Loucy (cell line): ENCODE measurements around the gene MYCL.

Experiments
- H2AFZ ChIP-seq: fragments of 200-600 bp; sonication (generic); 2 replicates; pipeline ENCODE4 v1.6.0; 2016; ENCODE audit warnings: antibody characterized with exemption, mild to moderate bottlenecking, low read length, moderate library complexity
- H3F3A ChIP-seq: fragments of 200-600 bp; 2 replicates; pipeline ENCODE4 v1.6.0; 2016; ENCODE audit warnings: antibody characterized with exemption, low read depth, mild to moderate bottlenecking
- H3K27me3 ChIP-seq: fragments of 200-600 bp; sonication (generic); 2 replicates; pipeline ENCODE4 v1.6.1; 2014; ENCODE audit warnings: low read length, mild to moderate bottlenecking; ENCODE audit not compliant: insufficient read depth, poor library complexity, severe bottlenecking
- H3K36me3 ChIP-seq: fragments of 200-600 bp; sonication (generic); 2 replicates; pipeline ENCODE4 v1.6.1; 2016; ENCODE audit warnings: low read length; ENCODE audit not compliant: insufficient read depth
- H3K4me1 ChIP-seq: fragments of 200-600 bp; sonication (generic); 2 replicates; pipeline ENCODE4 v1.5.1; 2014; ENCODE audit warnings: low read length, mild to moderate bottlenecking; ENCODE audit not compliant: insufficient read depth, poor library complexity, severe bottlenecking
- H3K4me2 ChIP-seq: fragments of 200-600 bp; sonication (generic); 2 replicates; pipeline ENCODE4 v1.6.0; 2014; ENCODE audit warnings: antibody characterized with exemption, low read length, low read depth, mild to moderate bottlenecking; ENCODE audit not compliant: poor library complexity, severe bottlenecking
- H3K4me3 ChIP-seq: fragments of 200-600 bp; sonication (generic); 2 replicates; pipeline ENCODE4 v1.5.1; 2014; ENCODE audit warnings: low read length, mild to moderate bottlenecking, mixed read lengths; ENCODE audit not compliant: poor library complexity, severe bottlenecking
- H3K79me2 ChIP-seq: fragments of 200-600 bp; sonication (generic); 2 replicates; pipeline ENCODE4 v1.6.1; 2014; ENCODE audit warnings: low read length; ENCODE audit not compliant: insufficient read depth
- H3K9ac ChIP-seq: fragments of 200-600 bp; sonication (generic); 2 replicates; pipeline ENCODE4 v1.6.0; 2014; ENCODE audit warnings: mild to moderate bottlenecking, low read depth, low read length, moderate library complexity; ENCODE audit not compliant: poor library complexity, severe bottlenecking
- H3K9me2 ChIP-seq: fragments of 200-600 bp; sonication (generic); replicated peaks from 2 replicates; pipeline ENCODE4 v1.6.1; 2016; ENCODE audit warnings: low read depth, low read length, mixed read lengths
- H3K9me3 ChIP-seq: fragments of 200-600 bp; sonication (generic); 2 replicates; pipeline ENCODE4 v1.6.1; 2014; ENCODE audit warnings: mild to moderate bottlenecking, antibody characterized with exemption, low read length, low read depth; ENCODE audit not compliant: insufficient read depth
- H4K20me1 ChIP-seq: fragments of 200-600 bp; sonication (generic); 2 replicates; pipeline ENCODE4 v1.6.0; 2014; ENCODE audit warnings: antibody characterized with exemption, low read length, mild to moderate bottlenecking; ENCODE audit not compliant: insufficient read depth, poor library complexity, severe bottlenecking
- EZH2phosphoT487 ChIP-seq: fragments of 200-600 bp; IDR thresholded peaks from 2 replicates; pipeline ENCODE4 v1.6.1; 2018; ENCODE audit warnings: antibody characterized with exemption, mild to moderate bottlenecking, moderate library complexity, borderline replicate concordance
- TF ChIP-seq, protein P1 (sequence below): fragments of 200-600 bp; sonication (generic); conservative IDR thresholded peaks from 2 replicates; pipeline ENCODE4 v1.5.1; 2014; ENCODE audit warnings: mild to moderate bottlenecking, antibody characterized with exemption, low read length

Gene MYCL

DNA sequence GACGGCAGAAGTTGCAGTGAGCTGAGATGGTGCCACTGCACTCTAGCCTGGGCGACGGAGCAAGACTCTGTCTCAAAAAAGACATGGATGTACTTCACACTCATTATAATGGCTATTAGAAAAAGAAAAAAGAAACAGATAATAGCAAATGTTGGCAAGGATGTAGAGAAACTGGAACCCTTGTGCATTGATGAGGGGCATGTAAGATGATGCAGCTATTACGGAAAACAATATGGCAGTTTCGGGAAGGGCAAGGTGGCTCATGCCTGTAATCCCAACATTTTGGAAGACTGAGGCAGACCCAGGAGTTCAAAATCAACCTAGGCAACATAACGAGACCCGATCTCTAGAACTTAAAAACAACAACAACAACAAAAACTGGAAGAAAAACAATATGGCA, 40.7 kb downstream of the MYCL start:
- Histone ChIP-seq H3F3A (no peaks in the 10 kb centered on the region), H3K4me3 (no peak overlapping the region), H3K9ac (no peak overlapping the region), H4K20me1 (peaks cover 13% of the 10 kb centered on the region), H3K36me3 (peaks cover 26% of the 10 kb centered on the region; the same call in 1 of the 2 replicates), H3K4me1 (peaks cover 11% of the 10 kb centered on the region), H3K27me3 (no peaks in the 10 kb centered on the region), H3K4me2 (no peak overlapping the region), H3K9me2 (no peaks in the 10 kb centered on the region), H3K79me2 (peaks cover 82% of the 10 kb centered on the region), H2AFZ (no peak overlapping the region), H3K9me3 (no peaks in the 10 kb centered on the region)
- no peak for TF ChIP-seq EZH2phosphoT487
- TF ChIP-seq, protein P1, sequence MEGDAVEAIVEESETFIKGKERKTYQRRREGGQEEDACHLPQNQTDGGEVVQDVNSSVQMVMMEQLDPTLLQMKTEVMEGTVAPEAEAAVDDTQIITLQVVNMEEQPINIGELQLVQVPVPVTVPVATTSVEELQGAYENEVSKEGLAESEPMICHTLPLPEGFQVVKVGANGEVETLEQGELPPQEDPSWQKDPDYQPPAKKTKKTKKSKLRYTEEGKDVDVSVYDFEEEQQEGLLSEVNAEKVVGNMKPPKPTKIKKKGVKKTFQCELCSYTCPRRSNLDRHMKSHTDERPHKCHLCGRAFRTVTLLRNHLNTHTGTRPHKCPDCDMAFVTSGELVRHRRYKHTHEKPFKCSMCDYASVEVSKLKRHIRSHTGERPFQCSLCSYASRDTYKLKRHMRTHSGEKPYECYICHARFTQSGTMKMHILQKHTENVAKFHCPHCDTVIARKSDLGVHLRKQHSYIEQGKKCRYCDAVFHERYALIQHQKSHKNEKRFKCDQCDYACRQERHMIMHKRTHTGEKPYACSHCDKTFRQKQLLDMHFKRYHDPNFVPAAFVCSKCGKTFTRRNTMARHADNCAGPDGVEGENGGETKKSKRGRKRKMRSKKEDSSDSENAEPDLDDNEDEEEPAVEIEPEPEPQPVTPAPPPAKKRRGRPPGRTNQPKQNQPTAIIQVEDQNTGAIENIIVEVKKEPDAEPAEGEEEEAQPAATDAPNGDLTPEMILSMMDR = no peak

DNA sequence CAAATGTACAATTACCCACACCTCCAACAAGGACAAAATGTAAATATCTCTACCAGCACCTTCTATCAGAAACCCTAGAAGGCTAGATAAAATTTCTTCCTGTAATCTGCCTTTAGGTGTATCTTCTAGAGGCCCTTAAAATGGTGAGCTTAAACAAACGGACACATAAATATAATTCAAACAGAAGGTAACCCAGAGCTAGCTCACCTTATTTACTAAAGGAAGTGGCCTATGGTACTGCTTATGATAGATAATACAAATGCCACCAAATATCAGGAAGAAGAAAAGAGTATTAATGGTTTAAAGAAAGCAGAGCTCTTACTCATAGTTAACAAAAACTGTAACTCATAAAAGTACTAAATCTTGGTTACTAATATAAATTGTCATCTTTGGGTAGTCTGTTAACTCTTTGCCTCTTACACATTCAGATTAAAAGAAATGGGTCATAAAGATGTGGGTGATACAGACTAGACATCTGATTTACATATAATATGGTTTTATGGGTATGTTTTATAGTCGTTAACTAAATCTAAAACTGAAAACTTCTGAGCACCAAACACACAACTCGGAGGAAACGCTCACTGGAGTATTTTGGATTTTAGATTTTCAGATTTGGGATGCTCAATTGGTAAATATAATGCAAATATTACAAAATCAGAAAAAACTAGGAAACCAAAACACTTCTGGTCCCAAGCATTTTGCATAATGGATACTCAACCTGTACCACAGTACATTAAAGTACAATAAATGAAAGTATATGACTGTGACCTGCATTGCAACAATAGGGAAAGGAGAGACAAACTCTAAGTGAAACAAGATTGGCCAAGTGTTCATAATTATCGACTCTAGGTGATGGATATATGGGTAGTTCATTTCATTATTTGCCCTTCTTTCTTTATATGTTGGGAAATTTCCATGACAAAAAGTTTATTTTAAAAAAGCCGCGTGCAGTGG, 41.6 kb downstream of the MYCL start:
- H2AFZ ChIP-seq = no peak overlapping the region
- no peak for TF ChIP-seq EZH2phosphoT487
- TF ChIP-seq, protein P1 = no peak
- H3F3A ChIP-seq = no peaks in the 10 kb centered on the region
- H3K27me3 ChIP-seq = no peaks in the 10 kb centered on the region
- no peak overlapping the region for H3K4me2 ChIP-seq
- H4K20me1 ChIP-seq = peaks cover 13% of the 10 kb centered on the region
- no peaks in the 10 kb centered on the region for H3K9me3 ChIP-seq
- H3K36me3 ChIP-seq = peaks cover 33% of the 10 kb centered on the region; the same call in 1 of the 2 replicates
- H3K4me1 ChIP-seq = peaks cover 11% of the 10 kb centered on the region
- H3K79me2 ChIP-seq = peaks cover 74% of the 10 kb centered on the region
- H3K9me2 ChIP-seq = no peaks in the 10 kb centered on the region
- no peak overlapping the region for H3K4me3 ChIP-seq
- H3K9ac ChIP-seq = no peak overlapping the region

DNA sequence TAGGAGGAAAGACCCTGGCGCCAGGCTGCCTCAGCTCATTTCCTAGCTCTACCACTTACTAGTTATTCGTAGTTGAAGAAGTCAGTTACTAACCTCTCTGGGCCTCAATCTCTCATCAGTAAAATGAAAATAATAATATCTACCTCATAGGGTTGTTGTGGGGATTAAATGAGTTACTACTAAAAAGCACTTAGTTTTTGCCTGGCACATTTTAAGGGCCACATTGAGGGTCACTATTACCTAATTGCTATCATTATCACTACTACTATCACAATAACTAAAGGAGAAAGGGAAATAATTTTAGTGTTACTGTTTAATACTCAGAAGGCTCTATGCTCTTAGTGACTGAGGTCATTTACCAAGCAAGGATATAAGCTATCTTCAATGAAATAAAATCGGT, 43.4 kb downstream of the MYCL start:
- TF ChIP-seq, protein P1 = no peak
- no peak for TF ChIP-seq EZH2phosphoT487
- no peak overlapping the region for H3K4me3 ChIP-seq
- peaks cover 62% of the 10 kb centered on the region for H3K79me2 ChIP-seq
- H4K20me1 ChIP-seq = peaks cover 10% of the 10 kb centered on the region
- H3K9me2 ChIP-seq = no peaks in the 10 kb centered on the region
- H3K27me3 ChIP-seq = no peaks in the 10 kb centered on the region
- H3F3A ChIP-seq = no peaks in the 10 kb centered on the region
- H2AFZ ChIP-seq = no peak overlapping the region
- H3K4me1 ChIP-seq = peaks cover 11% of the 10 kb centered on the region
- H3K4me2 ChIP-seq = no peak overlapping the region
- H3K36me3 ChIP-seq = peaks cover 43% of the 10 kb centered on the region
- H3K9ac ChIP-seq = no peak overlapping the region
- H3K9me3 ChIP-seq = no peaks in the 10 kb centered on the region
